Loucy (cell line): ENCODE results near the gene RAB7B.

Experiments
- H2AFZ ChIP-seq: fragments of 200-600 bp; sonication (generic); 2 replicates; pipeline ENCODE4 v1.6.0; 2016; ENCODE audit warnings: antibody characterized with exemption, mild to moderate bottlenecking, low read length, moderate library complexity
- H3F3A ChIP-seq: fragments of 200-600 bp; 2 replicates; pipeline ENCODE4 v1.6.0; 2016; ENCODE audit warnings: antibody characterized with exemption, low read depth, mild to moderate bottlenecking
- H3K27me3 ChIP-seq: fragments of 200-600 bp; sonication (generic); 2 replicates; pipeline ENCODE4 v1.6.1; 2014; ENCODE audit warnings: low read length, mild to moderate bottlenecking; ENCODE audit not compliant: insufficient read depth, poor library complexity, severe bottlenecking
- H3K36me3 ChIP-seq: fragments of 200-600 bp; sonication (generic); 2 replicates; pipeline ENCODE4 v1.6.1; 2016; ENCODE audit warnings: low read length; ENCODE audit not compliant: insufficient read depth
- H3K4me1 ChIP-seq: fragments of 200-600 bp; sonication (generic); 2 replicates; pipeline ENCODE4 v1.5.1; 2014; ENCODE audit warnings: low read length, mild to moderate bottlenecking; ENCODE audit not compliant: insufficient read depth, poor library complexity, severe bottlenecking
- H3K4me2 ChIP-seq: fragments of 200-600 bp; sonication (generic); 2 replicates; pipeline ENCODE4 v1.6.0; 2014; ENCODE audit warnings: antibody characterized with exemption, low read length, low read depth, mild to moderate bottlenecking; ENCODE audit not compliant: poor library complexity, severe bottlenecking
- H3K4me3 ChIP-seq: fragments of 200-600 bp; sonication (generic); 2 replicates; pipeline ENCODE4 v1.5.1; 2014; ENCODE audit warnings: low read length, mild to moderate bottlenecking, mixed read lengths; ENCODE audit not compliant: poor library complexity, severe bottlenecking
- H3K79me2 ChIP-seq: fragments of 200-600 bp; sonication (generic); 2 replicates; pipeline ENCODE4 v1.6.1; 2014; ENCODE audit warnings: low read length; ENCODE audit not compliant: insufficient read depth
- H3K9ac ChIP-seq: fragments of 200-600 bp; sonication (generic); 2 replicates; pipeline ENCODE4 v1.6.0; 2014; ENCODE audit warnings: mild to moderate bottlenecking, low read depth, low read length, moderate library complexity; ENCODE audit not compliant: poor library complexity, severe bottlenecking
- H3K9me2 ChIP-seq: fragments of 200-600 bp; sonication (generic); replicated peaks from 2 replicates; pipeline ENCODE4 v1.6.1; 2016; ENCODE audit warnings: low read depth, low read length, mixed read lengths
- H3K9me3 ChIP-seq: fragments of 200-600 bp; sonication (generic); 2 replicates; pipeline ENCODE4 v1.6.1; 2014; ENCODE audit warnings: mild to moderate bottlenecking, antibody characterized with exemption, low read length, low read depth; ENCODE audit not compliant: insufficient read depth
- H4K20me1 ChIP-seq: fragments of 200-600 bp; sonication (generic); 2 replicates; pipeline ENCODE4 v1.6.0; 2014; ENCODE audit warnings: antibody characterized with exemption, low read length, mild to moderate bottlenecking; ENCODE audit not compliant: insufficient read depth, poor library complexity, severe bottlenecking
- CTCF ChIP-seq: fragments of 200-600 bp; sonication (generic); conservative IDR thresholded peaks from 2 replicates; pipeline ENCODE4 v1.5.1; 2014; ENCODE audit warnings: mild to moderate bottlenecking, antibody characterized with exemption, low read length
- EZH2phosphoT487 ChIP-seq: fragments of 200-600 bp; IDR thresholded peaks from 2 replicates; pipeline ENCODE4 v1.6.1; 2018; ENCODE audit warnings: antibody characterized with exemption, mild to moderate bottlenecking, moderate library complexity, borderline replicate concordance

Gene RAB7B

GRCh38 chr1:205980237-205980870, 22.8 kb downstream of the RAB7B start:
- TF ChIP-seq CTCF, result no peak
- H2AFZ ChIP-seq, result no peak overlapping the region
- H3K9me2 ChIP-seq, result no peaks in the 10 kb centered on the region
- no peaks in the 10 kb centered on the region for H3K36me3 ChIP-seq
- no peaks in the 10 kb centered on the region for H3K27me3 ChIP-seq
- no peaks in the 10 kb centered on the region for H3K9me3 ChIP-seq
- H3K9ac ChIP-seq, result no peak overlapping the region
- no peaks in the 10 kb centered on the region for H3K79me2 ChIP-seq
- H3K4me2 ChIP-seq, result no peak overlapping the region
- H3F3A ChIP-seq, result no peaks in the 10 kb centered on the region
- no peak overlapping the region for H3K4me3 ChIP-seq
- no peaks in the 10 kb centered on the region for H3K4me1 ChIP-seq
- H4K20me1 ChIP-seq, result no peaks in the 10 kb centered on the region

DNA sequence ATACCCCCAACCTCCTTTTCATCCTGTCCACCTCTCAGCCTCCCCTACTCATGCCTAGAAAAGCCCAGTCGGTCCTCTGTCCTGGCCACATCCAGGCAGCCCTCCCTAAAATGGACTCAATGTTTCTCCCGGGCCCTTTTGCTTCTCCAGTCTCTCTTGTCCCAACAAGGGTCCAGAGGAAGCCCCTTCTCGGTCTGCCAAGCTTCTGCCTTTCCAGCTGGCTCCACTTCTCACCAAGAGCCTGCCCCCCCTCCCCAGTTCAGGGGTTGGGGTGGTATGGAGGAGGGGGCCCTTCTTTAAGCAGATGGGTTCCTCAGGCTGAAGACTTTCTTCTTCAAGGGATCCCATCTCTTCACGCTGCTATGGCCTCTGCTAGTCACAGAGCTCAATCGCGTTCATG, 23.9 kb downstream of the RAB7B start:
- Histone ChIP-seq H3K4me1 (no peaks in the 10 kb centered on the region), H3K36me3 (no peaks in the 10 kb centered on the region), H3K79me2 (no peaks in the 10 kb centered on the region), H3K27me3 (no peaks in the 10 kb centered on the region), H3K4me2 (no peak overlapping the region), H4K20me1 (no peaks in the 10 kb centered on the region), H3K4me3 (no peak overlapping the region), H3K9me2 (no peaks in the 10 kb centered on the region), H2AFZ (no peak overlapping the region), H3K9me3 (no peaks in the 10 kb centered on the region), H3K9ac (no peak overlapping the region), H3F3A (no peaks in the 10 kb centered on the region)
- no peak for TF ChIP-seq EZH2phosphoT487
- no peak for TF ChIP-seq CTCF

GRCh38 chr1:205978676-205979075, 24.5 kb downstream of the RAB7B start:
- Histone ChIP-seq H3K36me3 (no peaks in the 10 kb centered on the region), H4K20me1 (no peaks in the 10 kb centered on the region), H3K9me3 (no peaks in the 10 kb centered on the region), H3K4me2 (no peak overlapping the region), H3F3A (no peaks in the 10 kb centered on the region), H3K79me2 (no peaks in the 10 kb centered on the region), H3K4me1 (no peaks in the 10 kb centered on the region), H3K4me3 (no peak overlapping the region), H3K27me3 (no peaks in the 10 kb centered on the region), H2AFZ (no peak overlapping the region), H3K9me2 (no peaks in the 10 kb centered on the region), H3K9ac (no peak overlapping the region)
- TF ChIP-seq EZH2phosphoT487, result no peak
- no peak for TF ChIP-seq CTCF
